H1 (cell line): ENCODE results near the gene PTPRG.

Experiments
- CTCF ChIP-seq, 3 experiments: IDR thresholded peaks; 1 replicate in 2 of 3; 2 replicates in 1 of 3; pipeline versions ENCODE4 v1.5.1 to v1.6.1; 2011; ENCODE audit warnings: low read length in 3 of 3, mild to moderate bottlenecking in 3 of 3, inconsistent platforms in 2 of 3, low read depth in 1 of 3, moderate library complexity in 1 of 3; ENCODE audit not compliant: insufficient read depth in 1 of 3; ENCODE audit errors: control extremely low read depth in 1 of 3
- MAX ChIP-seq: IDR thresholded peaks from 2 replicates; pipeline ENCODE4 v1.6.1; 2012; ENCODE audit warnings: inconsistent platforms
- POLR2A ChIP-seq, 2 experiments: IDR thresholded peaks; 1 replicate in 1 of 2; 2 replicates in 1 of 2; pipeline ENCODE4 v1.6.1; 2011; ENCODE audit warnings: low read depth in 2 of 2, low read length in 2 of 2, mild to moderate bottlenecking in 2 of 2; ENCODE audit errors: control extremely low read depth in 1 of 2
- POLR2AphosphoS5 ChIP-seq: IDR thresholded peaks from 2 replicates; pipeline ENCODE4 v1.6.1; 2011; ENCODE audit warnings: low read depth, low read length
- RFX5 ChIP-seq: IDR thresholded peaks from 2 replicates; pipeline ENCODE4 v1.6.1; 2011; ENCODE audit warnings: low read depth, low read length, improper control_type of control experiment, borderline replicate concordance
- SP4 ChIP-seq: IDR thresholded peaks from 2 replicates; pipeline ENCODE4 v1.6.1; 2012; ENCODE audit warnings: low read length, inconsistent platforms
- TCF12 ChIP-seq: IDR thresholded peaks from 2 replicates; pipeline ENCODE4 v1.6.1; 2011; ENCODE audit warnings: low read depth, mild to moderate bottlenecking, low read length

- TF ChIP-seq POLR2A (IDR thresholded peaks at IDR 0.05; ENCODE audit: control extremely low read depth in 1 of 2, low read depth in 2 of 2, low read length in 2 of 2) (no peak), MAX (no peak), SP4 (no peak), RFX5 (no peak), TCF12 (no peak), CTCF (IDR thresholded peaks at IDR 0.05; ENCODE audit: control extremely low read depth in 1 of 3, insufficient read depth in 1 of 3, low read depth in 1 of 3, low read length in 3 of 3) (no peak), POLR2AphosphoS5 (no peak)
These were observed 496.1 kb downstream of the PTPRG start for GRCh38 chr3:62057339-62058047.
